Vagina (tissue), 2 donors: ENCODE data around the gene MTNR1B. TPM values are rescaled to one million over a fixed set of nuclear protein-coding genes. Genes with fewer than 3 reads are reported as not detected.

ENCODE experiments used
- DNase-seq, 2 donors: peaks; one replicate each; pipeline ENCODE4 v3.0.0-alpha.2; 2017; ENCODE audit errors: extremely low spot score in 2 of 2
- H3K27ac ChIP-seq: fragments of 200-600 bp; sonication (generic); one replicate; pipeline ENCODE4 v1.5.1; 2019
- H3K27me3 ChIP-seq: fragments of 200-600 bp; sonication (generic); one replicate; pipeline ENCODE4 v1.5.1; 2019
- H3K36me3 ChIP-seq, 2 donors: fragments of 200-600 bp; sonication (generic); one replicate each; pipeline ENCODE4 v1.5.1; 2017 to 2019
- H3K4me1 ChIP-seq: fragments of 200-600 bp; sonication (generic); one replicate; pipeline ENCODE4 v1.5.1; 2019
- H3K4me3 ChIP-seq, 2 donors: fragments of 200-600 bp; sonication (generic); 1 replicate in 1 of 2; 2 replicates in 1 of 2; pipeline ENCODE4 v1.5.1; 2016 to 2019
- H3K9me3 ChIP-seq: fragments of 200-600 bp; sonication (generic); one replicate; pipeline ENCODE4 v1.5.1; 2019
- CTCF ChIP-seq, 3 experiments: fragments of 450-650 bp in 2 of 3; fragments of 200-600 bp in 1 of 3; sonication (generic) in 1 of 3; IDR thresholded peaks; one replicate each; pipeline ENCODE4 v1.5.1; 2017 to 2019; ENCODE audit warnings: antibody characterized with exemption in 3 of 3, mild to moderate bottlenecking in 2 of 3, moderate library complexity in 2 of 3
- POLR2A ChIP-seq, 2 donors: fragments of 450-650 bp; IDR thresholded peaks; one replicate each; pipeline ENCODE4 v1.6.1; 2017; ENCODE audit warnings: antibody characterized with exemption in 2 of 2, mild to moderate bottlenecking in 2 of 2, moderate library complexity in 2 of 2
- POLR2AphosphoS5 ChIP-seq, 2 donors: sonication (generic); formaldehyde crosslinking; IDR thresholded peaks; one replicate each; pipeline ENCODE4 v1.9.0; 2017; ENCODE audit warnings: antibody characterized with exemption in 2 of 2, mild to moderate bottlenecking in 2 of 2, low read depth in 1 of 2; ENCODE audit not compliant: insufficient read depth in 1 of 2
- intact Hi-C: fragments of 100-400 bp; cut with DNase I; formaldehyde crosslinking; loops from one replicate; pipeline ENCODE4 v1.15.1; 2023
- total RNA-seq: library from RNA; depleted of rRNA; stranded (reverse); fragments of >200 nt; gene quantifications from one replicate; pipeline ENCODE4 v1.2.3, GENCODE V29; 2016

Gene MTNR1B
- total RNA-seq, 1 donor from 2014 or later, result not detected

DNA sequence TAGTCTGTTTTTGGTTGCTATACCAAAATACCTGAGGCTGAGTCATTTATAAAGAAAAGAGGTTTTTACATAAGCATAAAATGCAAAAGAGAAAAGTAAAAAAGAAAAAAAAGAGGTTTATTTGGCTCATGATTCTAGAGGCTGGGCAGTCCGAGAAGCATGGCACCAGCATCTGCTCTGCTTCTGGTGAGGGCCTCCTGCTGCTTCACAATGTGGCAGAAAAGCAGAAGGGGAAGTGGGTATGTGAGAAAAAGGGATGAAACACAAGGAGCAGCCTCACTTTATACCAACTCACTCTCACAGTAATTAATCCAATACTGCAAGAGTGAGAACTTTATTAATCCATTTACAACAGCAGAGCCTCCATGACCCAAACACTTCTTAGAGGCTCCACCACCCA is 47.1 kb downstream of the MTNR1B start:
- no peak overlapping the region for H3K4me3 ChIP-seq
- H3K4me1 ChIP-seq, result no peaks in the 10 kb centered on the region
- H3K27ac ChIP-seq, result no peak overlapping the region
- no peaks in the 10 kb centered on the region for H3K9me3 ChIP-seq
- TF ChIP-seq CTCF (IDR thresholded peaks at IDR 0.05) (no peak), POLR2AphosphoS5 (IDR thresholded peaks at IDR 0.05; ENCODE audit: insufficient read depth in 1 of 2, low read depth in 1 of 2) (no peak), POLR2A (IDR thresholded peaks at IDR 0.05) (no peak)
- intact Hi-C loops, result no loop called here
- no peaks in the 10 kb centered on the region for H3K36me3 ChIP-seq
- no peak for DNase-seq
- no peaks in the 10 kb centered on the region for H3K27me3 ChIP-seq

GRCh38 chr11:93017821-93018690 is 48.6 kb downstream of the MTNR1B start:
- intact Hi-C loops, result no loop called here
- Histone ChIP-seq H3K4me1 (no peaks in the 10 kb centered on the region), H3K27ac (no peak overlapping the region), H3K36me3 (no peaks in the 10 kb centered on the region), H3K27me3 (no peaks in the 10 kb centered on the region), H3K9me3 (no peaks in the 10 kb centered on the region), H3K4me3 (no peak overlapping the region)
- DNase-seq, result no peak
- TF ChIP-seq CTCF (IDR thresholded peaks at IDR 0.05) (no peak), POLR2AphosphoS5 (IDR thresholded peaks at IDR 0.05; ENCODE audit: insufficient read depth in 1 of 2, low read depth in 1 of 2) (no peak)

DNA sequence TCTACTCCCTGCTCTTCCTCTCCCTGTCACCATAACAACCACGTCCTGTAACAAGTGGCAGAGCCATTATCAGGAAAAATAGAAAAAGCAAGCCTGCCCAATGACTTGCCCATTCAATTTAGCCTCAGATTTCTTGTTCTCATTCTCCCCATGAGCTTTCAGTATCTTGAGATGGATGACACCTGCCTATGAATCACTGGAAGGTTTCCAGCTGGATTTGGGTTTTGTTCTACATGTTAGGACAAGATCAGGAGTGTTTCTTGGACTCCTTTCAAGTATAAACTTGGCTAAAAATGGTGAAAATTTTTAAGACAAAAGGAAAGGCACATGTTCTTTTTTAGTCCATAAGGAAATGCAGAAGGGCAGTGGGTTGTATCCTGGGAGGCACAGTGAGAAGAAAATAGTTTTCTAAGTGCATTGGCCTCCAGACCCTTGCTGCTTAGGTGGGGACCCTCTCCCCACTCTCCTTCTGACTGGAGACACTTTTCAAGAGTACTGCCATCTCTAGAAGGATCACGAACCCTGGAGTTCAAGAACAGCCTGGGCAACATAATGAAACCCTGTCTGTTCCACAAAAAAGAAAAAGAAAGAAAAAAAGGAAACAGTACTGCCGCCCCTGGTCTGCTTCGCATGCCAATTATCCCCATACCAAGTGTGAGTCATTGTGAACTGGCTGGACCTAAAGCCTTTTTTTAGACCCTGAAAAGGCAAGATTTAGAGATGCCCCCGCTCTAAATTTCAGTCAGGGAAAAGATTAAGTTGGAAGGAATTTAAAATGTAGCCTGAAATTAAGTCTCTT is 51.0 kb downstream of the MTNR1B start:
- H3K27ac ChIP-seq, result no peak overlapping the region
- no peaks in the 10 kb centered on the region for H3K36me3 ChIP-seq
- H3K27me3 ChIP-seq, result no peaks in the 10 kb centered on the region
- H3K4me1 ChIP-seq, result no peaks in the 10 kb centered on the region
- no peak overlapping the region for H3K4me3 ChIP-seq
- intact Hi-C loops, result no loop called here
- H3K9me3 ChIP-seq, result no peaks in the 10 kb centered on the region
- DNase-seq, result no peak
- TF ChIP-seq POLR2A (IDR thresholded peaks at IDR 0.05) (no peak), POLR2AphosphoS5 (IDR thresholded peaks at IDR 0.05; ENCODE audit: insufficient read depth in 1 of 2, low read depth in 1 of 2) (no peak), CTCF (IDR thresholded peaks at IDR 0.05) (no peak)

GRCh38 chr11:93024369-93024768 is 54.9 kb downstream of the MTNR1B start:
- H3K4me1 ChIP-seq, result no peaks in the 10 kb centered on the region
- DNase-seq, result no peak
- no peak overlapping the region for H3K27ac ChIP-seq
- intact Hi-C loops, result no loop called here
- TF ChIP-seq POLR2A (IDR thresholded peaks at IDR 0.05) (no peak), POLR2AphosphoS5 (IDR thresholded peaks at IDR 0.05; ENCODE audit: insufficient read depth in 1 of 2, low read depth in 1 of 2) (no peak), CTCF (IDR thresholded peaks at IDR 0.05) (no peak)
- no peaks in the 10 kb centered on the region for H3K36me3 ChIP-seq
- no peaks in the 10 kb centered on the region for H3K27me3 ChIP-seq
- no peak overlapping the region for H3K4me3 ChIP-seq
- no peaks in the 10 kb centered on the region for H3K9me3 ChIP-seq
